HG03196 (cell line): ENCODE data around the gene PTGDS.

Experiments
- ATAC-seq: cut with Tn5 transposase; IDR thresholded peaks from one replicate; pipeline ENCODE4 v1.9.1; 2021; ENCODE audit not compliant: unreplicated experiment

Gene PTGDS

GRCh38 chr9:136957461-136957860 lies 19.8 kb upstream of the PTGDS start:
- ATAC-seq = no peak

DNA sequence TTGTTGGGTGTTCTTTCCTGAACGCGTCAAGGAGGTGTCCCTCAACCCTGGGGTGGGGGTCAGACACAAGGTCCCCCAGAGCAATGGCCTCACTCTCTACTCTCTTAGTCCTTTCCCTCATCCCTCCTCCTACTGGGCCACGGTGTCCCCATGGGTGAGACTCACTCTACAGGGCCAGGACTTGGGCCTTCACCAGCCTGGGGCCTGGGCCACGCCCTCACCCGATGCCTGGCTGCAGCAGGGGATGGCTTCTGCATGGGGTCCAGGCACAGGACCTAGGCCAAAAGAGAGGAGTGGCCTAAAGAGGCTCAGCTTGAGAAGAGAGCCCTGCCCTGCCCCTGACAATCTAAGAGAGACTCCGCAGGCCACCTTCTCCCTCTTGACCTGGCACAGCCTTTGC lies 19.4 kb upstream of the PTGDS start:
- ATAC-seq = no peak

GRCh38 chr9:136958473-136958872 lies 18.8 kb upstream of the PTGDS start:
- ATAC-seq = no peak

- ATAC-seq = no peak
Observed at GRCh38 chr9:136958898-136959850, 18.1 kb upstream of the PTGDS start.

- no peak for ATAC-seq
Observed at GRCh38 chr9:136960212-136960937, 16.9 kb upstream of the PTGDS start.

GRCh38 chr9:136960938-136961275 lies 16.4 kb upstream of the PTGDS start:
- no peak for ATAC-seq

DNA sequence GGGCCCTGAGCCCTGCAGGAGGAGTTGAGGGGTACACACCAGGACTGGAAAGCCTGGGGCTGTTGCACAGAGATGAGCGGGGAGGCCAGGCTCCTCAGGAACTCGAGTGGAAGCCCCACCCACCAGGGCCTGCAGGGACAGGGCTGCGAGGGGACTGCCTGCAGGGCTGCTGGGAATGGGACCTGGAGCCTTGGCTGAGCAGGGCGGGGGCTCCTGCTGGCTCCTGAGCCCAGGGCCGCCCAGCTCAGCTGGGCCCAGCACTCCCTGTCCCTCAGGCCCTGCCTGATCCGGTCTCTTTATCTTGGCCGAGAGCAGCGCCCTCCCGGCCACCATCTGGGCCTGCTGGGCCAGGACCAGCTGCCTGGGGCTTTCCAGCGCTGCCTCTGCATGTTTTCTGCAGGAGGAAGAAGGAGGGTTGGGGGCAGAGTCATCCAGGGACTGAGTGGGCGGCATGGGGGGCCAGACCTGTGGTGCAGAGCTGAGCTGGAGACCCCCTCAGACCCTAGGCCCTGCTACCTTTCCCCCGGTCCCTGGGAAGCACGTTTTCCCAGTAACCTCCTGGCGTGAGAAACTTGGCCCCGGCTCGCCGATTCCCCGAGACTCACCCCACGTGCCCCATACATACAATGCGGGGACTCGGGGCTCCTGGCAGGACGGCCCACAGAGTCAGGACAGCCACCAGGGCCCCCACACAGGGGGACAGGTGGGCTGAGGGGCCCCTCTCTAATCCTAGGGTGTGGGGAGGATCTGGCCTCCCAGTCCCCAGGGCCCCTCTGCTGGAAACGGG lies 15.8 kb upstream of the PTGDS start:
- ATAC-seq = no peak

DNA sequence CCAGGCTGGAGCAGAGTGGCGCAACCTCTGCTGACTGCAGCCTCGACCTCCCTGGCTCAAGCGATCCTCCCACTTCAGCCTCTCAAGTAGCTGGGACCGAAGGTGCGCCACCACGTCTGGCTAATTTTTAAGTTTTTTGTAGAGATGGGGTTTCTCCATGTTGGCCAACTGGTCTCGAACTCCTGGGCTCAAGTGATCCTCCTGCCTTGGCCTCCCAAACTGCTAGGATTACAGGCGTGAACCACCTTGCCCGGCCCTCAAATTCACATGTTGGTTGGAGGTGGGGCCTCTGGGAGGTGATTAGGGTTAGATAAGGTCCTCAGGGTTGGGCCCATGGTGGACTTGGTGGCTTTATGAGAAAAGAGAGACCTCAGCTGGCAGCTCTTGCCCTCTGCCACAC lies 15.1 kb upstream of the PTGDS start:
- ATAC-seq = no peak

GRCh38 chr9:136962701-136963248 lies 14.5 kb upstream of the PTGDS start:
- ATAC-seq = no peak

DNA sequence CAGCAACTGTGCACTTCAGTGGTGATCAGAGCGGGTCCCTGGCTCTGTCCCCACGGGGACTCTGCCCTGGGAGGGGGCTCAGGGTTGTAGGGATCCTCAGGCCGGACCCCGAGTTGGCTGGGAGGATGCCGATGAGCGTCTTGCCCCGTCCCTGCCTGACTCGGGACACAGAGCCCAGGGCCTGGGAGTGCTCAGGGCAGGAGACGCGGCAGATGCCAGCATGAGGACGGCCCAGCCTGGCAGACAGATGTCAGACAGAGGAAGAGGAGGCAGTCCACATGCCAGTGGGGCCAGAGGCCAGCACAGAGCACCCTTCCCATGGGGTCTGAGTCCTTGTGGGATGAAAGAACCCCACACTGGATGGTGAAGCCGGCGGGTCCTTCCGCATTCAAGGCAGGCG lies 14.0 kb upstream of the PTGDS start:
- ATAC-seq = no peak

- no peak for ATAC-seq
Observed at GRCh38 chr9:136963751-136964150, 13.6 kb upstream of the PTGDS start.

DNA sequence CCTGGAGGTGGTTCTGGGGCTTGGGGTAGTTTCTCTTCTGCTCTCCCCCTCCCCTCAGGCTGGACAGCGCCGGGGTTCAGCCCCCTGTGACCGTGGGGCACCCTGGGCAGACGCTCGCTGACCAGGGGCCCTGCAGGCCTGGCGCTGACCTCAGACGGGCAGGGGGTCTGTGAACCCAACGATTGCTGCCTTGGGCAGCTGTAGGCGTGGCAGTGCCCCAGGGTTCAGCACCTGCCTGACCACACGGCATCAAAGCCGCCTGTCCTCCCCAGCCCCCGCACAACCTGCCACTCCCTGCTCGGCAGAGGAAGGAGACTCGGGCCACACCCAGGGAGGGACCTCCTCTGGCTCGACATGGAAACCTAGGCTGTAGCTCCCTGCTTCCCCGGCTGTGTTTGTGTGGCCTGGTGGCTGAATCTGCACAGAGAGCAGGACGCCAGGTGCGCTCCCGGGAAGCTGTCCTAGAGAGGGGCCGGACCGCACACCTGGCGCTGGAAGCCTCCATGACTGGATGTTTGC lies 13.1 kb upstream of the PTGDS start:
- no peak for ATAC-seq

DNA sequence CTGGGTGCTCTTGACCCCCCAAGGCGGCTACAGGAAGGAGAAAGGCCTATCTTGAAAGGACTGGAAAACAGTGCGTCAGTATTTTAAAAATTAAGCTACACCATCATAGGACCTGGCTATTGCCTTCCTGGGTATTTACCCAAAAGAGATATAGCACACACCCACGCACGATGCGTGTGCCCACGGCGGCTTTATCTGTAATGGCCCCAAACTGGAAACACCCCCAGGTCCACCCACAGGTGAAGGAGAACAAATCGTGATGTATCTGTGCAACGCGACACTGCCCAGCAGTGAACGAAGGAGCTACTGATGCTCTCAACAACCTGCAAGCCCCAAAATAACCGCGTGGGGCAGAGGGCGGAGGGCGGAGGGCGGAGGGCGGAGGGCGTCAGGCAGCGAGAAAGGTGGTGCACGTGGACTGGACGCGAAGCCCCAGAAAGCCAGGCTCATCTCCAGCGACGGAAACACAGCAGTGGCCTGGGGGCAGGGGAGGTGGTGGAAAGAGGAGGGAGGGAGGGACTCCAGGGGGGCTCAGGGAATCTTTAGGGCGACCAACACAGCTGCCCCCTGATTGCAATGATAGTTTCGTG lies 12.4 kb upstream of the PTGDS start:
- ATAC-seq = no peak

DNA sequence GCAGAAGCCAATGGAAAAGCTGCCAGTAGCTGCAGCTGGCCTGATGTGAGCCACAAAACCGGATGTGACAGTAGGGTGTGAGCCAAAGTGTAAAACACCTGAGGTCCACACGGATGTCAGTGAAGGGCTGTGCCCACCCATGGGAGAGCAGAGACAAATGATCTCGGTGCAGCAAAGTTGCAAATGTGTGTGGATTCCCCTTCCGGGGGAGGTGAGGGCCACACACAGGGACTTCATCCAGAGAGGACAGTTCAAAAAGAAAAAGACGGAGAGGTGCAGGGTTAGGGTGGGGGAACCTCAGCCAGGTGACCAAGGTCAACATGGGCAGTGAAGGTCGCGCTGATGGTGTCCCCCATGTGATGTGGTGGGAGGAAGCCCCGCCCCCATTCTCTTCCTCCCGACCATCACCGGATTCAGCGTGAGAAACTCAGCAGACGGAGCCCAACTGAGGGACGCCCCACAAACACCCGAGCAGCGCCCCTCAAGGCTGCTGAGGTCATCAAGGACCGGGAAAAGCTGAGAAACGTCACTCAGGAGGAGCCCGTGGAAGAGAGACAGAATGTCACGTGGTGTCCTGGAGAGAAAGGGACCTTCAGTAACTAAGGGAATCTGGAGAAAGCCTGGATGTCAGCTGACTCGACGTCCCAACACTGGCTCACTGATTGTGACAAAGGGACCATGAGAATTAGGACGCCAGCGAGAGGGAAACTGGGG lies 11.4 kb upstream of the PTGDS start:
- ATAC-seq = no peak

GRCh38 chr9:136968333-136969127 lies 8.8 kb upstream of the PTGDS start:
- no peak for ATAC-seq

DNA sequence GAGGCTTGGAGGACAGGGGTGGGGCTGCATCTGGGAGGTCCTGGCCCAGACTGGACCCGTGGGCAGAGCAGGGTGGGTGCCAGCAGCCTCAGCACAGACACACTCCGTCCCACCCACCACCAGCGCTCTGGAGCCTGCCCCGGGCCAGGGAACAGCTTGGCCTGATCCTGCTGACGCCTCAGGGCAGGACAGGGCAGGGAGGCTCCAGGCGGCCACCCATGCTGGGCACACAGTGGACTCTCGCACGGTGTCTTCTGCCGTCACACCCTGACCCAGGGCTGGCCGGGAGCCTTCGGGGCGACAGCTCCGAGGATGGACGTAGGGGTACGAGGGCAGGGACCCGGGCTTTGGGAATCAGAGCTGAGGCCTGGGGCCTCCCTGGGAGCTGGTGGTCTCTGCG lies 8.2 kb upstream of the PTGDS start:
- ATAC-seq = no peak

- no peak for ATAC-seq
Observed at GRCh38 chr9:136969774-136970173, 7.5 kb upstream of the PTGDS start.

GRCh38 chr9:136970361-136970760 lies 6.9 kb upstream of the PTGDS start:
- ATAC-seq = no peak

GRCh38 chr9:136971746-136972145 lies 5.6 kb upstream of the PTGDS start:
- no peak for ATAC-seq
